Neural progenitor cell (in vitro differentiated cells): ENCODE measurements around the gene BCR. TPM values are rescaled to one million over a fixed set of nuclear protein-coding genes. Genes with fewer than 3 reads are reported as not detected.

Experiments used
- DNase-seq: peaks from one replicate; pipeline ENCODE4 v3.0.0-alpha.2; 2016; ENCODE audit warnings: low spot score
- H2AFZ ChIP-seq: fragments of 200-600 bp; sonication (generic); replicated peaks from 2 replicates; pipeline ENCODE4 v1.6.1; 2016; ENCODE audit warnings: antibody characterized with exemption
- H3F3A ChIP-seq: fragments of 200-600 bp; sonication (generic); 2 replicates; pipeline ENCODE4 v1.6.1; 2016; ENCODE audit warnings: antibody characterized with exemption, low read depth
- H3K27ac ChIP-seq: fragments of 200-600 bp; sonication (generic); 2 replicates; pipeline ENCODE4 v1.5.1; 2016; ENCODE audit warnings: mild to moderate bottlenecking
- H3K27me3 ChIP-seq: fragments of 200-600 bp; sonication (generic); 2 replicates; pipeline ENCODE4 v1.6.1; 2016; ENCODE audit warnings: mild to moderate bottlenecking, moderate library complexity
- H3K36me3 ChIP-seq: fragments of 200-600 bp; sonication (generic); 2 replicates; pipeline ENCODE4 v1.5.1; 2016
- H3K4me1 ChIP-seq: fragments of 200-600 bp; sonication (generic); 2 replicates; pipeline ENCODE4 v1.6.1; 2016; ENCODE audit warnings: mixed run types
- H3K4me2 ChIP-seq: fragments of 200-600 bp; sonication (generic); 2 replicates; pipeline ENCODE4 v1.6.1; 2016
- H3K4me3 ChIP-seq: fragments of 200-600 bp; sonication (generic); 2 replicates; pipeline ENCODE4 v1.5.1; 2016
- H3K79me2 ChIP-seq: fragments of 200-600 bp; sonication (generic); 2 replicates; pipeline ENCODE4 v1.6.1; 2016; ENCODE audit warnings: low read depth
- H3K9ac ChIP-seq: fragments of 200-600 bp; sonication (generic); 2 replicates; pipeline ENCODE4 v1.6.1; 2016
- H3K9me3 ChIP-seq: fragments of 200-600 bp; sonication (generic); 2 replicates; pipeline ENCODE4 v1.5.1; 2016; ENCODE audit warnings: low read depth
- H4K20me1 ChIP-seq: fragments of 200-600 bp; sonication (generic); 2 replicates; pipeline ENCODE4 v1.6.1; 2016; ENCODE audit warnings: low read depth
- H3K27ac Mint-ChIP-seq: 3 replicates; pipeline ENCODE4 v1.8.0; 2021; ENCODE audit warnings: mixed read lengths
- H3K27me3 Mint-ChIP-seq: 2 replicates; pipeline ENCODE4 v1.8.0; 2022; ENCODE audit warnings: low read depth, mild to moderate bottlenecking, inconsistent platforms, moderate library complexity, mixed read lengths; ENCODE audit not compliant: insufficient read depth
- H3K36me3 Mint-ChIP-seq: 3 replicates; pipeline ENCODE4 v1.8.0; 2021; ENCODE audit warnings: mixed read lengths
- H3K4me1 Mint-ChIP-seq: 3 replicates; pipeline ENCODE4 v1.8.0; 2021; ENCODE audit warnings: mixed read lengths
- H3K4me3 Mint-ChIP-seq: 3 replicates; pipeline ENCODE4 v1.8.0; 2021; ENCODE audit warnings: mild to moderate bottlenecking, moderate library complexity, mixed read lengths
- H3K9me3 Mint-ChIP-seq: 3 replicates; pipeline ENCODE4 v1.8.0; 2020; ENCODE audit warnings: mixed read lengths
- EZH2 ChIP-seq: fragments of 200-600 bp; sonication (generic); IDR thresholded peaks from 2 replicates; pipeline ENCODE4 v1.6.1; 2017; ENCODE audit warnings: antibody characterized with exemption, mild to moderate bottlenecking, moderate library complexity
- EZH2phosphoT487 ChIP-seq: fragments of 200-600 bp; sonication (generic); IDR thresholded peaks from 2 replicates; pipeline ENCODE4 v1.6.1; 2017; ENCODE audit warnings: antibody characterized with exemption
- total RNA-seq: library from RNA; depleted of rRNA; stranded (reverse); fragments of >200 nt; gene quantifications from 2 replicates; pipeline ENCODE4 v1.2.3, GENCODE V29; 2015; ENCODE audit warnings: low replicate concordance
- TF ChIP-seq, protein P1 (sequence below): fragments of 200-600 bp; sonication (generic); IDR thresholded peaks from 2 replicates; pipeline ENCODE4 v1.5.1; 2017; ENCODE audit warnings: antibody characterized with exemption, mild to moderate bottlenecking

BCR gene
- total RNA-seq, 1 donor from 2014 or later: 35.5 TPM

DNA sequence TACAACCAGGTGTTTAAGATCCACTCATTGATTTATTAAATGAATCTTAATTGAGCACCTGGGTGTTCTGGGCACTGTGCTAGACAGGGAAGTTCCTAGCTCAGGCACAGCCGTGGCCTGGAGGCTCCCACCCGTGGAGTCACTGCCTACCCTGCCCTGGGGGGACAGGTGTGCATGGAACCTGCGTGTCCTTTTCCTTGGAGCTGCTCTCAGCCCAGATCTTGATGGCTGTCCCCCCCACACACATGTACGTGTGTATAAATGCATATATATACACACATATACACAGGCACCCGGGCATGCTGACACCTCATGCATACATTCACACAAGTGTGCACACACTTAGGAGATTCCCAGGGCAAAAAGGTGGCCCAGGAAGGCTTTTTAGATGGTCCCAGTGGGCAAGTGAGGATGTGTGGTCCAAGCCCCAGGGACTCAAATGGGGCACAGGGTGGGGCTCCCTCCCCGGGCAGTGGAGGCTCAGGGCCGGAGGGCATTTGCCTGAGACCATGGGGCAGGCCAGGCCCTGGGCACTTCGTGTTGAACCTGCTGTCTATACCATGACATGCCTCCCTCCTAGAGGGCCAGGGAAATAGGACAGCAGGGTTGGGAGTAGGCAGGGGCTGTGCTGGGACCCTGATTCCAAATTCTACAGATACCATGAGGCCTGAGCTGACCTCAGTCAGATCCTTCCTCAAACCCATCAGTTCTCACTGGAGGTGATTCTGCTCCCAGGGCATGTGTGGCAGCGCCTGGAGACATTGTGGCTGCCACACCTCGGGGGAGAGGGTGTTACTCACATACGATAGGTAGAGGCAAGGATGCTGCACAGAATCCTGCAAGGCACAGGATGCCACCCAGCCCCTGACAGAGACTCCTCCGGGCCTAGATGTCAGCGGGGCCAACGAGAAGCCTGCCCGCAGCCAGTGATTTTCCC is 77.8 kb downstream of the BCR start:
- Mint-ChIP-seq H3K36me3 (peaks cover 23% of the 10 kb centered on the region), H3K4me3 (no peak overlapping the region), H3K4me1 (peaks cover 13% of the 10 kb centered on the region), H3K27me3 (peaks cover 2% of the 10 kb centered on the region), H3K27ac (no peak overlapping the region), H3K9me3 (no peaks in the 10 kb centered on the region)
- no peak overlapping the region for H3K4me2 ChIP-seq
- TF ChIP-seq EZH2phosphoT487: no peak
- TF ChIP-seq, protein P1, sequence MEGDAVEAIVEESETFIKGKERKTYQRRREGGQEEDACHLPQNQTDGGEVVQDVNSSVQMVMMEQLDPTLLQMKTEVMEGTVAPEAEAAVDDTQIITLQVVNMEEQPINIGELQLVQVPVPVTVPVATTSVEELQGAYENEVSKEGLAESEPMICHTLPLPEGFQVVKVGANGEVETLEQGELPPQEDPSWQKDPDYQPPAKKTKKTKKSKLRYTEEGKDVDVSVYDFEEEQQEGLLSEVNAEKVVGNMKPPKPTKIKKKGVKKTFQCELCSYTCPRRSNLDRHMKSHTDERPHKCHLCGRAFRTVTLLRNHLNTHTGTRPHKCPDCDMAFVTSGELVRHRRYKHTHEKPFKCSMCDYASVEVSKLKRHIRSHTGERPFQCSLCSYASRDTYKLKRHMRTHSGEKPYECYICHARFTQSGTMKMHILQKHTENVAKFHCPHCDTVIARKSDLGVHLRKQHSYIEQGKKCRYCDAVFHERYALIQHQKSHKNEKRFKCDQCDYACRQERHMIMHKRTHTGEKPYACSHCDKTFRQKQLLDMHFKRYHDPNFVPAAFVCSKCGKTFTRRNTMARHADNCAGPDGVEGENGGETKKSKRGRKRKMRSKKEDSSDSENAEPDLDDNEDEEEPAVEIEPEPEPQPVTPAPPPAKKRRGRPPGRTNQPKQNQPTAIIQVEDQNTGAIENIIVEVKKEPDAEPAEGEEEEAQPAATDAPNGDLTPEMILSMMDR: no peak
- TF ChIP-seq EZH2: no peak
- no peak for DNase-seq
- no peaks in the 10 kb centered on the region for H3K27me3 ChIP-seq
- H2AFZ ChIP-seq: no peak overlapping the region
- H3K9ac ChIP-seq: no peak overlapping the region
- no peaks in the 10 kb centered on the region for H3K36me3 ChIP-seq
- no peak overlapping the region for H3K27ac ChIP-seq
- H3K9me3 ChIP-seq: no peaks in the 10 kb centered on the region
- H3K4me1 ChIP-seq: no peaks in the 10 kb centered on the region
- no peaks in the 10 kb centered on the region for H3K79me2 ChIP-seq
- H3K4me3 ChIP-seq: no peak overlapping the region
- H3F3A ChIP-seq: no peaks in the 10 kb centered on the region
- H4K20me1 ChIP-seq: peaks cover 35% of the 10 kb centered on the region

DNA sequence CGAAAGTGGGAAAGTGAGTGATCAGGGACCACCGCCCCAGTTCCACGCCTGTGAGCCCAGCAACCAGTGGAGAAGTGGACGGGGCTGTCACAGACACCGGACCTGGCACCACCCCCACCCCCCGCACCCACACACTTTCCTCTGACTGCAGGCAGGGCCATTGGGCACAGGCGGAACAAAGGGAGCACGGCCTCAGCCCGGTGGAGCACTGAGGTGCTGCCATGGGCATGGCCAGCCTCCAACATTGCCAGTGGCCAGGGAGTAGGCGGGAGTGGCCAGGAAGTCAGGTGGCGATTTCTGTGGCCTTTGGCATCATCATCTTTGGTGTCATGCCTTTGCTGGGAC is 78.5 kb downstream of the BCR start:
- Histone ChIP-seq H3K4me2 (no peak overlapping the region), H3K79me2 (no peaks in the 10 kb centered on the region), H4K20me1 (peaks cover 34% of the 10 kb centered on the region), H3K4me3 (no peak overlapping the region), H2AFZ (no peak overlapping the region), H3K9ac (no peak overlapping the region), H3K27ac (no peak overlapping the region), H3K36me3 (no peaks in the 10 kb centered on the region), H3K4me1 (no peaks in the 10 kb centered on the region), H3F3A (no peaks in the 10 kb centered on the region), H3K9me3 (no peaks in the 10 kb centered on the region), H3K27me3 (no peaks in the 10 kb centered on the region)
- Mint-ChIP-seq H3K36me3 (peaks cover 21% of the 10 kb centered on the region), H3K9me3 (no peaks in the 10 kb centered on the region), H3K4me1 (peaks cover 9% of the 10 kb centered on the region), H3K27me3 (peaks cover 2% of the 10 kb centered on the region), H3K4me3 (no peak overlapping the region), H3K27ac (no peak overlapping the region)
- TF ChIP-seq EZH2 (no peak), EZH2phosphoT487 (no peak)
- TF ChIP-seq, protein P1: no peak
- no peak for DNase-seq

DNA sequence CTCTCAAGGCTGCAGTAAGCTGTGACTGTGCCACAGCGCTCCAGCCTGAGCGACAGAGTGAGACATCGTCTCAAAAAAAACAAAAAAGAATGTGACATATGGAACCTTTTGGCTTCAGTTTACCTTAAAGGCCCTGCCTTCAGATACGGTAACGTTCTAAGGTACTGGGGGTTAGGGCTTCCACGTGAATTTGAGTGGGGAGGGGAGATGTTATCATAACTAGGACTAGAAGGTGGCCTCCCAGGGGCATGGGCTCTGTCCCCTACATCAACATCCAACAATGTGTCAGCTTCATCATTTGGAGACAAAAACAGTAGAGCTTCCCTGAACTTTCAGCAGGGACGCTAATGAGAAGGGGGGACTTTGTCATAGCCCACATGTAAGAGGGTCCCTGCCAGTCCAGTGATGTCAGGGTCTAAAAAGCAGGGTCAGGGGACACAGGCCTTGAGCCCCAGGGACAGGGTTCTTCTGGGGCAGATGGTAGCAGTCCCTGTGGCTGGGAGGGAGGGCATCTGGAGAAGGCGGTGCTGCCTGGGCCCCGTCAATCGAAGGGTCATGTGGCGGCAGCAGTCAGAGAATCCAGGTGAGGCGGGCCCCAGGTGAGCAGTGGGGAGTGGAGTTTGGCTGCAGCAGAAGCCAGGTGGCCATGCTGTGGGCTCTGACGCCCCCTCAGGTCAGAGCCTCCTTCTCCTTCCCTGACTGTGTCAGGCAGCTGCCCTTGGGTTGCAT is 79.8 kb downstream of the BCR start:
- Mint-ChIP-seq H3K4me1 (peaks cover 9% of the 10 kb centered on the region), H3K27me3 (peaks cover 2% of the 10 kb centered on the region), H3K4me3 (no peak overlapping the region), H3K9me3 (no peaks in the 10 kb centered on the region), H3K27ac (peak overlapping the region; percentile 57), H3K36me3 (peaks cover 15% of the 10 kb centered on the region)
- no peak overlapping the region for H3K9ac ChIP-seq
- DNase-seq: no peak
- no peaks in the 10 kb centered on the region for H3K36me3 ChIP-seq
- H3K4me3 ChIP-seq: no peak overlapping the region
- no peak overlapping the region for H2AFZ ChIP-seq
- H3K9me3 ChIP-seq: no peaks in the 10 kb centered on the region
- TF ChIP-seq, protein P1: peak; percentile 27
- TF ChIP-seq EZH2phosphoT487: no peak
- TF ChIP-seq EZH2: no peak
- no peaks in the 10 kb centered on the region for H3K4me1 ChIP-seq
- H3F3A ChIP-seq: no peaks in the 10 kb centered on the region
- no peak overlapping the region for H3K27ac ChIP-seq
- no peak overlapping the region for H3K4me2 ChIP-seq
- no peaks in the 10 kb centered on the region for H3K27me3 ChIP-seq
- peaks cover 33% of the 10 kb centered on the region for H4K20me1 ChIP-seq
- no peaks in the 10 kb centered on the region for H3K79me2 ChIP-seq
